ENCODE data around the gene ETV3L.
A peak's percentile ranks its signal among the peaks of the same experiment; 100 is the strongest.

ETV3L gene

DNA sequence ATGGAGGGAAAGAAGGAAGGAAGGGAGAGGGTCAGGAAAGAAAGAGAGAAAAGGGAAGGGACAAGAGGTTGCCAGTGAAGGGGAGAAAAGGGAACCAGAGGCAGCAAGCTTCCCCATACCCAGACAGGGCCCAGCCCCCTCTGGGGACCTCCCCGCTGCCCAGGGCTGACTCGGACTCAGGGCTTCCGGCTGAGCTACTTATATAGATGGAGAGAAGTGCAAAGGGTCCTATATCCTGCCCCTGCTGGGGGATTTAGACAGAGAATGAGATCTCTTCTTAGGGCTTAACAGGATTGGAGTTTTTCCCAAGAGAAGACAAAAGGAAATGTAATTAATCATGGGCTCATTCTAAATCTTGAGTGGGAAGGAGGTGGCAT is at the start of gene ETV3L:
TSS of gene ETV3L (minus strand) at position 176 of the 377 bp plus-strand sequence. CDS start 285 bp downstream, outside the sequence.
- no peak for DNase-seq (ENCODE audit: low read depth)

DNA sequence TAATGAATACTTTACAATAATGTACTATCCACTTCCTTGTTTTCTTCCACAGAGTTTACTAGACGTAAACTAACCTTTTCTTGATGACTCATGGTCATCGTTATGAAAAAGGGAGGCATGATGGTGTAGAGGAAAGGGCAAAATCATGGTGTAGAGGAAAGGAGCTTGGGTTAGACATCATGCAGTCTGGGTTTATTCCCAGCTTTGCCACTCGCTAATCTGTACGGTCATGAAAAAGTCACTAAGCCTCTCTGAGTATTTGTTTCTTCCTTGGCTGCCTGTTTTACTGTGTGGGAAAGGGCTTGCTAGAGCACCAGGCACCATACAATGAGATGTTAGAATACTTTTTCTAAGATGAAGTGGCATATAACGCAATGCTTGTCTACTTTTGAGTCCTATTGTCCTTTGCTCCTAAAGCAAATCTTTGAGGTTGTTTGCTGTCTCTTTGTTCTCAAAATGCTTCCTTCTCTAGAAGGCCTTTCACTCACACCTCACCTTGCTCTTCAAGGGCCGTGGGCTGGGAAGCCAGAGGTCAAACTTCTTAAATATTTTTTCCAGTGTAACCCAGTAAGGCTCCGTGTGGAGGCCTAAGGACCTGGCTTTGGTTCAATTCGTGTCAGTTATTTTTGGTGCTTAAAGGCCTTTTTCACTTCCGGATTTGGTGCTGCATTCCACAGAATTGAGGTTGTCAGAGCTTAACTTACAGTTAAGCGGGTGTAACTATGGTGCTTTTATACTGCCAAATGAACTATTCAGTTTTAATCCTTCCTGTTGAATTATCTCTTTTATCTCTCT is 48.5 kb upstream of the ETV3L start:
- DNase-seq (ENCODE audit: low read depth) = peak; percentile 54

- DNase-seq (ENCODE audit: low read depth) = no peak
Observed at GRCh38 chr1:157147037-157147436, 47.4 kb upstream of the ETV3L start.

DNA sequence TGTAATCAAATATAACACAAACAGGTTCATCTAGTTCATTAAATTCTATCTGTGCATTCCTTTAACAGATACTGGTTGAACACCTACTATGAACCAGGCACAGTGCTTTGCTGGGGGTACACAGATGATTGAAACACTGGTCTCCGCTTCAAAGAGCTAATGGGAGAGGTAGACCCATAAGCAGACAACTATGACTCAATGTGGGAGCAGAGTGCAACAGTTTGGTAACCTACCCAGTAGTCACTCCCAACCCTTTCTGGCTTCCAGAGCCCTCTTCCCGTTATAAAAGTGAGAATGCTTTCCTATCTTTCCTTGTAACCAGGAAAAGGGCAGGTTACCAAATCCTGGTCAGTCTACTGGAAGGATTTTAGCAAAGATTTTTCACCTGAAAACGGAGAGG is 46.6 kb upstream of the ETV3L start:
- no peak for DNase-seq (ENCODE audit: low read depth)

DNA sequence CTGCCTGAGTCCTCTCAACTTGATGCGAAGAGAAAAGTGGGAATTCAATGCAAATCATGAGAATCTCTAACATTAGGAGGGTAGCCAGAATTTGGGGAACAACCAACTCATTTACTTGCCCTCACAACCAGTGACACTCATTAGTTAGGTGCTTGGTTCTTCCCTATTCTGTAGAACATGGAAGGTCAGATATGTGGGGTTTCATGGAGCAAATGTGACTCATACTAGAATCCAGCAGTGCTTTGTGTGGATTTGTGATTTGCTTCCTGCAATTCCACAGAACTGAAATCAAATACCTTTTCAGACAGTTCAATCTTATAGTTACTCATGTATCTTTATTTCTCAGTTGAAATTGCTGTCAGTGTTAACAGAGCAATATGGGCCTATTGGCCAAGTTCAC is 45.5 kb upstream of the ETV3L start:
- no peak for DNase-seq (ENCODE audit: low read depth)

GRCh38 chr1:157144509-157144908 is 44.9 kb upstream of the ETV3L start:
- DNase-seq (ENCODE audit: low read depth) = no peak

- DNase-seq (ENCODE audit: low read depth) = no peak
Observed at GRCh38 chr1:157142765-157143423, 43.3 kb upstream of the ETV3L start.

GRCh38 chr1:157142201-157142600 is 42.6 kb upstream of the ETV3L start:
- DNase-seq (ENCODE audit: low read depth) = no peak

DNA sequence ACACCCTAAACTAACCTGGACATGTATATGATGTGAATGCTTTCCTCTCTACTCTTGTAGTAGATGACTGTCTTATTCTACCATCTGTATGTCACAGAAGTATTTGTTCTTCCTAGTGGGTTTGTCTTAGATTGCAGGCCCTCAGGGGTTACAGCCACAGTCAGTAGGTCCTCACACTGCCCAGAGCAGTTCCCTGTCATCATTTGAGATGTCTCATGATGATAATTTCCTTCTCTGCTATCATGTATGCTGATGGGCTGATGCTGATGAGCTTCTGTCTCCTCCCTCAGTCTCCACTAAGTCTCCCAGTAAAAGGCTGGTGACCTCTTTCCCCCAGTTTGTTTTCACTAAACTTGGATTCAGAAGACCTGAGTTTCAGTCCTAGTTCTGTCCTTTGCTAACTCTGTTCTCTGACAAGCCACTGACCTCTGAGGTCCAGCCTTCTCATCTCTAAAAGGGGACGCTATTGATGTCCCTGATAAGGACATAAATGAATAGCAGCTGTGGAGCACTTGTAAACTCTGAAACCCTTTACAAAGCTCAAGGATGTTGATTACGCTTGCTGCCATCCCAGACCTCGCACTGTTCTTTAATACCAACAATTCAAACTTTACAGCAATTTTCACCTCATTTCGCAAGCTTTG is 41.7 kb upstream of the ETV3L start:
- no peak for DNase-seq (ENCODE audit: low read depth)

GRCh38 chr1:157140063-157140588 is 40.5 kb upstream of the ETV3L start:
- no peak for DNase-seq (ENCODE audit: low read depth)

- peak; percentile 80 for DNase-seq (ENCODE audit: low read depth)
Observed at GRCh38 chr1:157139052-157139715, 39.6 kb upstream of the ETV3L start.

DNA sequence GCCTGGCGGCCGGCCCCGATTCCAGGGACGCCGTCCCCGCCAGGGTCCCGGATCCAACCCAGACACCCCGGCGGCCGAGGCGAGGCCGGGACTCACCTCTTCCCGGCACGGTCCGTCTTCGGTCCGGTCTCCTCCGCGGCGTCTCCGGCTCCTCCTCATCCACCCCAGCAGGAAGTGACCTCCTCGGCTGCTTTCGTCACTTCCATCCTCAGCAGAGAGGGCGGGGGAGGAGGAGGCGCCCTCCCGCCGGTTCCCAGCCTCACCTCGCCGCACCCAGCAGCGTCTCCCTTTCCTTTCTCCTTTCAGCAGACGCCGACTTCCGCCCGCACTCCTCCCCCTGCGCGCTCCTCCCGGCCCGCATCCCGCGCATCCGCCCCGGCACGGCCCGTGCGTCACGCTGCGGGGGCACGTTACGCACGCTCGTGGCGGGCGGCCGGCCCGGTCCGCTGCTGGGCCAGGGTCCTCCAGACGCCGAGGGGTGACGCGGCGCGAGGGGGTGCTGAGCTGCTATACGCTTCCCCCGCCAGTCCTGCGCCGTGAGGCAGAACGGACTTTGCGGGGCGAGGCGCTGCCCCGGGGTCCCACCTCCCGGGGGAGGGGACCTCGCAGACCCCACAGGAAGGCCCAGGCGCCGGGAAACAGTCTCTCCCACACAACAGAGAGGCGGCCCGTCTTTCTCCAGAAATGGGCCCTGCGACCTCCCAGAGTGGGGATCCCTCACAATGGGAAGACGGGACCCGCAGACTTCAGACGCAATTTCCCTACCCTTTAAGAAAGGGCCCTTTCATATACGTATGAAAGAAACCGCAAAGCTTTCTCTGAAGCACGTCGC is 38.8 kb upstream of the ETV3L start, which contains the start of gene ETV3:
TSS of gene ETV3 (minus strand) at position 176 of the 832 bp plus-strand sequence. CDS start 2,043 bp downstream, outside the sequence.
- peak; percentile 96 for DNase-seq (ENCODE audit: low read depth)

DNA sequence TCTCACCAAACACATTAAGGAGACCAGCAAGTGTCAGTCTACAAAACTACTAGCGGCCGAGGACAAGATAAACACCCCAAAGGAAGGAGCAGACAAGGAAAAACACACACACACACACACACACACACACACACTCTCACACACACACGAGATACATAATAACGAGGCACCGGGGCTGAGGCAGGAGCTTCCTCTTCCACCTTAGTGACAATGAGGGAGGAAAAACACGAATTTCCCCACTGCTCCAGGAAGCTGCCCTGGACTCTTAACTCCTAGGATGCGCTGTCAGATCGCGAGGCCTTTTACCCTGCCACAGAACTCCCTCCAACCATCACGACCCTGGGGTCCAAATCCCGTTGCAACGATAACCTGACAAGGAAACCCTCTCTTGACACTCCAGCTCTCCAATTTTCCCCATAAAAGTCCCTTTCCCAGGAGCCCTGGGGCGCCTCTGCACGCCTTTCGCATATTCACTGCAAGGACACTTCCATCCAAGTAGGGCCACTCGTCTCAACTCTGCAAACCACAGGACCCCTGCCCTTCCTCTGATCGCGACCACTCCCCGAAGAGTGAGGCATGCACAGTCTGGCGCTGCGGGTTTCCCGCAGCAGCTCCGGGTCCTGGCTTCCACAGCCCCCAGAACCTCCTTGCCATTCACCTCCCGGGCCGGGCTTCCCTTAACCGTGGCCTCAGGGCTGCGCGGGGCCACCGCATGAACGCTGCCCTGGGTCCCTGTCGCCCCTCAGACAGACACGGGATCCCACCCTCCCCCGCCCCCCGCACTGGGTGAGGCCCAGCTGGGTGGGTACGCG is 38.0 kb upstream of the ETV3L start:
- DNase-seq (ENCODE audit: low read depth) = peak; percentile 26

- no peak for DNase-seq (ENCODE audit: low read depth)
Observed at GRCh38 chr1:157137046-157137407, 37.4 kb upstream of the ETV3L start.

DNA sequence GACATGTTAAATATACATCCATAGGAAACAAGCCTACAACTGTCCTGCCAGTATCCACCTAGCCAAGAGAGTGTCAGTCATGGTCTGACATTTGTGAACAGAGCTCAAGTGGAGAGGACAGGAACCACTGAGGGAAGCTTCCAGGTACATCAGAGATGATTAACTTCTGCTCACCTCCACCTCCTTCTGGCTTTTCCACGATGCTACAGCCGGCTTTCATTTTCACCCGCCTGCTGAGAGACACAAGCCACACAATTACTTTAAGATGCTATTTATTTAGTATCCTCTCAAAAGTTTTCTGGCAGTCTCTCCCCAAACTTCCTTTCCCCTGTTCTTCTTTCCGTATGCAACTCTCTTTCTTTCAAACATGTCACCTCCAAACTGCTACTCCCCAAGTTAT is 36.5 kb upstream of the ETV3L start:
- DNase-seq (ENCODE audit: low read depth) = no peak

- DNase-seq (ENCODE audit: low read depth) = peak; percentile 32
Observed at GRCh38 chr1:157135646-157136045, 36.0 kb upstream of the ETV3L start.

DNA sequence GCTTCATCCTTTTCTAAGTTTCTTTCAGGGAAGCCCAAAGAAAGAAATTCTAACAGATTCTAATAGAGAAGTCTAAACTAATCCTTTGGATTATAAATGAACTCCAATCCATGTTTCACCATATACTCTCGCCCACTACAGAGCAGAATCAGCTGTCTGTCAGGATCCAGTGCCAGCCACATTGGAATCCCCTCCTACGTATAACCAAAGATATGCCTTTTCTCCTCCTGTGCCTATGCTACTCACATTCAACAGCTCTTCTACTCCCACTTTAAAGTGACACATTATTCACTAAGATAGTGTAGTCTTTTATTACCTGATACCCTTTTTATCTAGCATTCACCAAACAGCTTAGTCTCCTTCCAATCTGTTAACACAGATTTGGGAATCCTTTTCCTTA is 35.5 kb upstream of the ETV3L start:
- DNase-seq (ENCODE audit: low read depth) = no peak

- DNase-seq (ENCODE audit: low read depth) = no peak
Observed at GRCh38 chr1:157134442-157134841, 34.8 kb upstream of the ETV3L start.

DNA sequence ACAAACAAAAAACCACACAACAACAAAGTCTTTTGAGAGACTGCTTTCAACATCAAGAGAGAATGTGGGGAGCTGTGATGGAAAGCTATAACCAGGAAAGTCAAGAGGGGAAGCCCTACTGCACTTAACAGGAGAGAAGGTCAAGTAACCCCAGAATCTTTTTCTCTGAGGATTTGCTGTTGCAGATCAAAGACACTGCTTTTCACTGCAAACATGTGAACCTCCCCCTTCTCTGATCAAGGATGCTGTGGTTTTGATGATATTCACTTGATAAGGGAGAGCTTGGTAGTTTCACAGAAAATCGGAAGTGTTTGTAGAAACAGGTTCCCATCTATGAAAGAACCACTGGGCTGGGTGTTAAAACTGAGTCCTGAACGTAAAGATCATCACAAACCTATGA is 33.8 kb upstream of the ETV3L start:
- no peak for DNase-seq (ENCODE audit: low read depth)

- DNase-seq (ENCODE audit: low read depth) = no peak
Observed at GRCh38 chr1:157132616-157133167, 33.1 kb upstream of the ETV3L start.
